NCI-H2081 (cell line): ENCODE results near the gene APC2.
A peak's percentile ranks its signal among the peaks of the same experiment; 100 is the strongest.
"Not testable (repeated sequence)": the region's sequence is repeated elsewhere in the genome, so short reads cannot be mapped to it uniquely, and the experiment has no call there.

Source experiments
- DNase-seq, 2 experiments: peaks; one replicate each; lab custom pipeline; 2025; lab: John Stamatoyannopoulos, UW

The APC2 gene

GRCh38 chr19:1496714-1497577, 47.0 kb downstream of the APC2 start:
- DNase-seq = no peak

- no peak for DNase-seq
These were observed 47.8 kb downstream of the APC2 start for GRCh38 chr19:1497578-1498235.

- DNase-seq = not testable (repeated sequence)
These were observed 49.3 kb downstream of the APC2 start for GRCh38 chr19:1499231-1499630.

DNA sequence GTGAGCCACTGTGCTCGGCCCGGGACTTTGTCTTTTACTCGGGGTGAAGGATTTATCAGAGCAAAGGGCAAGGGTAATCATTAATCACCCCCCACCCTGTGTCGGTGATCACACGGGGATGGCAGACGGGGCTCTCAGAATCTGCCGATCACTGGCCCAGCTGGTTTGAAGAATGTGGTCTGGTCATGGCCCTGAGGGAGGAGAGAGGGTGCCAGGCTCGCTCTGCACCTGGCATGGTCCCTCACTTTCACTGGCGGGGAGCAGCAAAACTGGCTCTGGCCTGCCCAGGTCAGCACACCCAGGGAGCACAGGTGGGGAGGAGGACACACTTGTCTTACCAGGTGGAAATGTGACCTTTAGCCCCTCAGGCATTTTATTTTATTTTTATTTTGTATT, 51.3 kb downstream of the APC2 start:
- no peak for DNase-seq

- DNase-seq = no peak
These were observed 52.6 kb downstream of the APC2 start for GRCh38 chr19:1502433-1503088.

- no peak for DNase-seq
These were observed 53.4 kb downstream of the APC2 start for GRCh38 chr19:1503089-1503924.

GRCh38 chr19:1503925-1504773, 54.2 kb downstream of the APC2 start:
- no peak for DNase-seq

DNA sequence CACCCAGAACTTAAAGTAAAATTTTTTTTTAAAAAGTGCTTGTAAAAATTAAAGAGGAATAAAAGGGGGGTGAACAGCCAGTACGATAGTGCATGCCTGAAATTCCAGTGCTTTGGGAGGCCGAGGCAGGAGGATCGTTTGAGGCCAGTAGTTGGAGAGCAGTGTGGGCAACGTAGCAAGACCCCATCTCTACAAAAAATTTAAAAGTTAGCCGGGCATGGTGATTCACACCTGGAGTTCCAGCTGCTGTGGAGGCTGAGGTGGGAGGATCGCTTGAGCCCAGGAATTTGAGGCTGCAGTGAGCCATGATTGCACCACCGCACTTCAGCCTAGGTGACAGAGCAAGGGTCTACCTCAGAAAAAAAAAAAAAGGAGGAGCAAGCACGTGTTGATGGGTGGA, 55.1 kb downstream of the APC2 start:
- no peak for DNase-seq

DNA sequence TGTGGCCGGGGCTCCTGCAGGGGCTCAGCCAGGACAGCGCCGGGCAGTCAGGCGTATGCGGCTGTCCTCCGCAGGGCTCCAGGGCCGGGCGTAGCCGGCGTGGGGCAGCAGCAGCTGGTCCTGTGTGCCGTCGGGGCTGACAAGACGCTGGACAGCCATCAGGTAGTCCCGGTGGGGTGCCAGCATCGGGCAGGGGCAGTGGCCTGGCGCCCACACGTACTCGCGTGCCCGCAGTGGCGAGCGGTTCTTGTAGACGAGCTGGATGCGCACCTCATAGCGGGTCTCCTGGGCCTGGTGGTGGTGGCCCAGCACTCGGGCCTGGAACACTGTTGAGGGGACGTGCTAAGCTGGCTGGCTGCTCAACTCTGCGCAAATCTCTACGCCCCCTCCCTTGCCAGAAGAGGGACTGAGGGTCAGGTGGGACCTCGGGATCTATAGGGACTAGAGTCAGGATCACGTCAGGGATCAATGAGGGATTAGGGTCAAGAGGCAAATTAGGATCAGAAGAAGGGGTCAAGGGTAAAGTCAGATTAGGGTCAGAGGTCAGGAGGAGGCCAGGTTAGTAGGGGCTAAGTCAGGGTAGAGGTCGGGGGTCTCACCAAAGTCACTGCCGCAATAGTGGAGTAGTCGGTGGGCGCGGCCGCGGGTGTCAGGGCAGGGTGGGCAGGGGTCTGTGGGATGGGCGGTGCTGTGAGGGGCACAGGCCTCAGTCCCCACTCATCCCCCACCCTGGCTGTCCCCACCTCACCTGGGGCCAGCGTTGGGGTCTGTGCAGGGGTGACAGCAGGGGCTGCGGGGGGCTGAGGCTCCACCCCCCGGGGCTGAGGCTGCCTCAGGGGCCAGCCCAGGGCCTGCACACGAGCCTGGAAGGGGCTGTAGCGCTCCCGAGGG, 56.3 kb downstream of the APC2 start:
- DNase-seq = no peak

- DNase-seq = no peak
These were observed 57.3 kb downstream of the APC2 start for GRCh38 chr19:1507192-1507660.

- peak; percentile 91 to 93 for DNase-seq
These were observed 58.0 kb downstream of the APC2 start for GRCh38 chr19:1507763-1508506.

GRCh38 chr19:1508507-1508856, 58.6 kb downstream of the APC2 start:
- DNase-seq = no peak

- no peak for DNase-seq
These were observed 59.9 kb downstream of the APC2 start for GRCh38 chr19:1509602-1510441.

DNA sequence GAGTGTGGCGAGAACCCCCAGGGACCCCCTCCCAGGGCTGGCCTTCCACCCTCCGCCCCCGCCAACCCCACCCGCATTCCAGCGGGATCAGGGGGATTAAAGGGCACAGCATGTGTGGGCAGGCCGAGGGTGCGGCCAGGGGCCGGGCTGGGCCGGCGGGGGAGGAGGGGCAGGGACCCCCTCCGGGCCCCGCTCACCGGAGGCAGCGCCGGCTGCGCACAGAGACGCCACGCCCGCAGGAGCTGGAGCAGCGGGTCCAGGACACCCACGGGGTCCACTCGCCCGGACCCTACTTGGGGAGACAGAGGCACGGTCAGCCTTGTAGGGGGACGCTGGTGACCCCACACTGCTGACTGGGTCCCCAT, 60.5 kb downstream of the APC2 start:
- DNase-seq = no peak

- no peak for DNase-seq
These were observed 60.9 kb downstream of the APC2 start for GRCh38 chr19:1510807-1511206.

GRCh38 chr19:1511318-1512317, 61.7 kb downstream of the APC2 start:
- DNase-seq = no peak
